Lower lobe of right lung (tissue), 2 donors: ENCODE measurements around the gene KLK15. TPM values are rescaled to one million over a fixed set of nuclear protein-coding genes. Genes with fewer than 3 reads are reported as not detected.

Source experiments
- ATAC-seq, 2 donors: fragments of 200-7000 bp; cut with Tn5 transposase; one replicate each; pipeline ENCODE4 v1.9.1; 2020 to 2022; ENCODE audit warnings: mild to moderate bottlenecking in 2 of 2, moderate library complexity in 2 of 2
- DNase-seq: peaks from one replicate; pipeline ENCODE4 v3.0.0-alpha.2; 2020
- H3K27ac ChIP-seq: fragments of 200-600 bp; one replicate; pipeline ENCODE4 v1.8.0; 2022
- H3K27me3 ChIP-seq: fragments of 200-600 bp; one replicate; pipeline ENCODE4 v1.8.0; 2022; ENCODE audit warnings: low read depth
- H3K36me3 ChIP-seq: fragments of 200-600 bp; one replicate; pipeline ENCODE4 v1.8.0; 2022; ENCODE audit warnings: mild to moderate bottlenecking
- H3K4me1 ChIP-seq: fragments of 200-600 bp; one replicate; pipeline ENCODE4 v1.8.0; 2022
- H3K4me3 ChIP-seq: fragments of 200-600 bp; one replicate; pipeline ENCODE4 v1.8.0; 2022; ENCODE audit warnings: mild to moderate bottlenecking
- H3K9me3 ChIP-seq: fragments of 200-600 bp; one replicate; pipeline ENCODE4 v1.8.0; 2022
- CTCF ChIP-seq: fragments of 200-600 bp; IDR thresholded peaks from one replicate; pipeline ENCODE4 v1.8.0; 2022; ENCODE audit warnings: antibody characterized with exemption, mild to moderate bottlenecking
- intact Hi-C: fragments of 100-400 bp; cut with DNase I; formaldehyde crosslinking; loops from one replicate; pipeline ENCODE4 v1.11.0; 2022
- total RNA-seq: library from RNA; stranded (reverse); fragmentation: NEBNext Ultra II Directional; extraction: Animal tissue kit (Norgen Biotek cat#: 25700); gene quantifications from one replicate; pipeline ENCODE4 v1.2.1, GENCODE V29; 2021
- donor health status: DM: no; HTN: yes; CAD: no; lungs with severe emphysema.

KLK15 gene
- total RNA-seq, 1 donor from 2014 or later, result not detected

- peak overlapping the region; percentile 8 for H3K4me3 ChIP-seq
- no peak for ATAC-seq
These were observed 12.7 kb downstream of the KLK15 start for GRCh38 chr19:50820549-50821247.

GRCh38 chr19:50820086-50820485, 13.3 kb downstream of the KLK15 start:
- H3K27ac ChIP-seq, result no peak overlapping the region
- ATAC-seq (no peak), DNase-seq (no peak)
- no peak overlapping the region for H3K4me3 ChIP-seq
- no peak for TF ChIP-seq CTCF
- no peaks in the 10 kb centered on the region for H3K36me3 ChIP-seq
- H3K4me1 ChIP-seq, result peaks cover 8% of the 10 kb centered on the region
- H3K9me3 ChIP-seq, result no peaks in the 10 kb centered on the region
- peaks cover 75% of the 10 kb centered on the region for H3K27me3 ChIP-seq
- intact Hi-C loops, result no loop called here

More at GRCh38 chr19:50820549-50821247, 12.7 kb downstream of the KLK15 start:
- DNase-seq, result no peak
- no peaks in the 10 kb centered on the region for H3K9me3 ChIP-seq
- no peaks in the 10 kb centered on the region for H3K36me3 ChIP-seq
- TF ChIP-seq CTCF, result no peak
- peaks cover 8% of the 10 kb centered on the region for H3K4me1 ChIP-seq
- H3K27me3 ChIP-seq, result peaks cover 75% of the 10 kb centered on the region
- intact Hi-C loops, result no loop called here
- H3K27ac ChIP-seq, result no peak overlapping the region

- ATAC-seq (no peak), DNase-seq (no peak)
- TF ChIP-seq CTCF, result no peak
- Histone ChIP-seq H3K9me3 (no peaks in the 10 kb centered on the region), H3K4me3 (no peak overlapping the region), H3K36me3 (no peaks in the 10 kb centered on the region), H3K27me3 (peaks cover 75% of the 10 kb centered on the region), H3K27ac (no peak overlapping the region), H3K4me1 (peaks cover 8% of the 10 kb centered on the region)
- intact Hi-C loops, result no loop called here
These were observed 13.7 kb downstream of the KLK15 start for GRCh38 chr19:50819636-50820035.

- Histone ChIP-seq H3K4me1 (peaks cover 8% of the 10 kb centered on the region), H3K4me3 (no peak overlapping the region), H3K27me3 (peaks cover 69% of the 10 kb centered on the region), H3K36me3 (no peaks in the 10 kb centered on the region), H3K9me3 (no peaks in the 10 kb centered on the region), H3K27ac (no peak overlapping the region)
- intact Hi-C loops, result no loop called here
- no peak for DNase-seq
- no peak for TF ChIP-seq CTCF
- ATAC-seq, result no peak
These were observed 14.4 kb downstream of the KLK15 start for GRCh38 chr19:50818859-50819472.

GRCh38 chr19:50817941-50818858, 15.2 kb downstream of the KLK15 start:
- Histone ChIP-seq H3K36me3 (no peaks in the 10 kb centered on the region), H3K27ac (no peak overlapping the region), H3K9me3 (no peaks in the 10 kb centered on the region), H3K27me3 (peaks cover 63% of the 10 kb centered on the region), H3K4me1 (peaks cover 8% of the 10 kb centered on the region), H3K4me3 (peak overlapping the region; percentile 44)
- peak; percentile 24 to 46 for ATAC-seq
- intact Hi-C loops, result no loop called here
- DNase-seq, result peak; percentile 68
- TF ChIP-seq CTCF, result no peak
